ENCODE data around the gene RASSF5.

RASSF5 gene

DNA sequence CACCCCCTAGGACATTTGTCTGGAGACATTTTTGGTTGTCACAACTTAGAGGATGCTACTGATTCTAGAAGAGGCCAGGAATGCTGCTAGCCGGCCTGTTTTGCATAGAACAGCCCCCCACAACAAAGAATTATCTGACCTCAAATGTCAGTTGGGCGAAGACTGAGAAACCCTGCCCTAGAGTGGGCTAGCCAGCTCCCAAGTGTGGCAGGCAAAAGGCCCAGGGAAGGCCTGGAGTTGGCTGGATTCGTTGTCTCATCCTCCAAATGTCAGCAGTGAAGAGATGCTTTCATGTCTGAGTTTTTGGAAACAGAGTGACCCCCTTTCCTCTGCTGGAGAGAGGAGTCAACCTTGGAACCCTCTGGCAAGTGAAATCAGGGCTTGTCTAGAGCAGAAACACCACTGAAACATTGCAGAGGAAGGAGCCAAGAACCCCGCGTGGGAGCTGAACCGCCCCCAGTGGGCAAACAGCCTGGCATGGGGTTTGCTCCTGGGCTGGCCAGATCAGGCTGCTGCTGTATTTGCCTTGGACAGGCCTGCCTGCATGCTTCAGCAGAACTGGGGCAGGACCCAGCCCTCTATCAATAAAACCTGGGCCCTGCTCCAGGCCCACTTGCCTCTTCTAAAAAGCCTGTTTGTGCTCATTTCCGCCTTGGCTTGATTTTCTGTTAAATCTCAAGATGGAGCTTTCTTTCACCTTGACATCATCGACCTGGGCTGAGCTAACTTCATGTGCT is 32.9 kb downstream of the RASSF5 start:
- Histone ChIP-seq H3K36me3 (no peaks in the 10 kb centered on the region), H3K27me3 (no peaks in the 10 kb centered on the region), H3K4me3 (ENCODE audit: low read depth, low read length) (no peak overlapping the region), H3K9me3 (no peaks in the 10 kb centered on the region), H3K4me1 (no peaks in the 10 kb centered on the region)
- TF ChIP-seq CTCF (IDR thresholded peaks at IDR 0.05; ENCODE audit: low read depth, low read length), result no peak
- DNase-seq, result no peak

DNA sequence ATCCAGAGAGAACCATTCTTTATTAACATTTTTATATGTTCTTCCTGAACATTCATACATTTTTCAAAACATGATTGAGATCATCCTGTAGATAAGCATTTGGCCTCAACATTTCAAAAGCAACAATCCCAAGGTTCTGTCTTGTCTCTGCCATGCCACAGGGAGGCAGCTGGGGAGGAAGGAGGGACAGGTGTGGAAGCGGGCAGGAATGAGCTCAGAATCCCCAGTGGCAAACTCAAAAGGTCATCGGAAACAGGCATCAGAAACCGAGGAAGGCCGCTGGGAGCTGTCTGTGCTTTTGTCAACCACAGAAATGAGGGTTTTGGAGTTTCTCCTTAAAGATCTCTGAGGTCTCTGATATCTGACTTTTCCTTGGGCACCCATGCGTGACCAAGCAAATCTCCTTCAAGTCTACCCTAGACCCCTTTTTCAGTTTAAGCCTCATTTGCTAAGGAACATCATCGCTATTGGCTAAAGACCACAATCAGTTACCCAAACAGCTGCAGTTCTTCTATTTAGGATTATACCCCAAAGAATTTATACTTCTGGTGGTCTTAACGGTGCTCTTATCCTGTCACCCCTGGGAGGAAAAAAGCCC is 34.0 kb downstream of the RASSF5 start:
- no peaks in the 10 kb centered on the region for H3K27me3 ChIP-seq
- no peaks in the 10 kb centered on the region for H3K4me1 ChIP-seq
- no peak for TF ChIP-seq CTCF (IDR thresholded peaks at IDR 0.05; ENCODE audit: low read depth, low read length)
- H3K4me3 ChIP-seq (ENCODE audit: low read depth, low read length), result no peak overlapping the region
- no peak for DNase-seq
- H3K9me3 ChIP-seq, result no peaks in the 10 kb centered on the region
- no peaks in the 10 kb centered on the region for H3K36me3 ChIP-seq

GRCh38 chr1:206544562-206545257 is 37.4 kb downstream of the RASSF5 start:
- Histone ChIP-seq H3K36me3 (no peaks in the 10 kb centered on the region), H3K27me3 (peaks cover 7% of the 10 kb centered on the region; the same call in 1 of the 2 replicates), H3K9me3 (no peaks in the 10 kb centered on the region), H3K4me1 (no peaks in the 10 kb centered on the region), H3K4me3 (ENCODE audit: low read depth, low read length) (no peak overlapping the region)
- TF ChIP-seq CTCF (IDR thresholded peaks at IDR 0.05; ENCODE audit: low read depth, low read length), result peak; percentile 93
- peak; percentile 71 for DNase-seq

DNA sequence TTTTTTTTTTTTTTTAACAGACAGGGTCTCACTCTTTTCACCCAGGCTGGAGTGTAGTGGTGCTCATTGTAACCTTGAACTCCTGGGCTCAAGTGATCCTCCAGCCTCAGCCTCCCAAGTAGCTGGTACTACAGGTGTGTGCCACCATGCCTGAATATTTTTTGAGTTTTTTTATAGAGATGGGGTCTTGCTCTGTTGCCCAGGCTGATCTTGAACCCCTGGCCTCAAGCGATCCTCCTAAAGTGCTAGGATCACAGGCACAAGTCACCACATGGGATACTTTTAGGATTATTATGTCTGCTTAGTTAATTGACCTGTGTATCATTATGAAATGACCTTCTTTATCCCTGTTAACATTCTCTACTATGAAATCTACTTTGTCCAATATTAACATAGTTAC is 38.0 kb downstream of the RASSF5 start:
- TF ChIP-seq CTCF (IDR thresholded peaks at IDR 0.05; ENCODE audit: low read depth, low read length), result no peak
- DNase-seq, result no peak
- Histone ChIP-seq H3K27me3 (peaks cover 11% of the 10 kb centered on the region), H3K4me1 (no peaks in the 10 kb centered on the region), H3K36me3 (no peaks in the 10 kb centered on the region), H3K9me3 (no peaks in the 10 kb centered on the region), H3K4me3 (ENCODE audit: low read depth, low read length) (no peak overlapping the region)

DNA sequence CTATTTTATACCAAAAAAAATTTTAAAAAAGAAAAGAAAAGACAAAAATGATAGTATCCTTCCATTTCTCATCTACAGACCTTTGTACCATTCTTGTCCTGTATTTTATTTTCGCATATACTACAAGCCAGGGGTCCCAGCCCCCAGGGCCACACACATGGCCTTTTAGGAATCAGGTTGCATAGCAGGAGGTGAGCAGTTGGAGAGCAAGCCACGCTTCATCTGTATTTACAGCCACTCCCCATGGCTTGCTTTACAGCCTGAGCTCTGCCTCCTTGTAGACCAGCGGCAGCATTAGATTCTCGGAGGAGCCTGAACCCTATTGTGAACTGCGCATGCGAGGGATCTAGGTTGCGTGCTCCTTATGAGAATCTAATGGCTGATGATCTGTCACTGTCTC is 39.8 kb downstream of the RASSF5 start:
- no peak for TF ChIP-seq CTCF (IDR thresholded peaks at IDR 0.05; ENCODE audit: low read depth, low read length)
- Histone ChIP-seq H3K4me3 (ENCODE audit: low read depth, low read length) (no peak overlapping the region), H3K27me3 (peaks cover 23% of the 10 kb centered on the region), H3K36me3 (no peaks in the 10 kb centered on the region), H3K4me1 (no peaks in the 10 kb centered on the region), H3K9me3 (no peaks in the 10 kb centered on the region)
- no peak for DNase-seq

GRCh38 chr1:206550446-206550845 is 43.1 kb downstream of the RASSF5 start:
- H3K9me3 ChIP-seq, result no peaks in the 10 kb centered on the region
- no peaks in the 10 kb centered on the region for H3K4me1 ChIP-seq
- no peaks in the 10 kb centered on the region for H3K36me3 ChIP-seq
- H3K27me3 ChIP-seq, result peaks cover 23% of the 10 kb centered on the region
- H3K4me3 ChIP-seq (ENCODE audit: low read depth, low read length), result no peak overlapping the region
- no peak for TF ChIP-seq CTCF (IDR thresholded peaks at IDR 0.05; ENCODE audit: low read depth, low read length)
- no peak for DNase-seq
